PFSK-1 (cell line): ENCODE results near the gene MYO7A.

Experiments used
- POLR2AphosphoS5 ChIP-seq: IDR thresholded peaks from 2 replicates; pipeline ENCODE4 v1.6.1; 2012; ENCODE audit warnings: low read depth, mild to moderate bottlenecking, control low read depth, low read length, moderate library complexity
- TAF1 ChIP-seq: IDR thresholded peaks from 2 replicates; pipeline ENCODE4 v1.6.1; 2012; ENCODE audit warnings: low read length, control low read depth, borderline replicate concordance; ENCODE audit not compliant: insufficient read depth

GRCh38 chr11:77079666-77080065 lies 48.4 kb upstream of the MYO7A start:
- no peak for TF ChIP-seq TAF1
- no peak for TF ChIP-seq POLR2AphosphoS5
